T-helper 1 cell (primary cell): ENCODE results near the gene GPD1.

Experiments
- DNase-seq, 5 donors: peaks; one replicate each; pipeline ENCODE4 v3.0.0-alpha.2; 2012 to 2020
- total RNA-seq, 4 donors: gene quantifications; one replicate each; lab custom pipeline; 2026; lab: John Stamatoyannopoulos, UW

Gene GPD1
- total RNA-seq: 0.15 to 1.1 (median 0.53) reads per million in 4 donors

DNA sequence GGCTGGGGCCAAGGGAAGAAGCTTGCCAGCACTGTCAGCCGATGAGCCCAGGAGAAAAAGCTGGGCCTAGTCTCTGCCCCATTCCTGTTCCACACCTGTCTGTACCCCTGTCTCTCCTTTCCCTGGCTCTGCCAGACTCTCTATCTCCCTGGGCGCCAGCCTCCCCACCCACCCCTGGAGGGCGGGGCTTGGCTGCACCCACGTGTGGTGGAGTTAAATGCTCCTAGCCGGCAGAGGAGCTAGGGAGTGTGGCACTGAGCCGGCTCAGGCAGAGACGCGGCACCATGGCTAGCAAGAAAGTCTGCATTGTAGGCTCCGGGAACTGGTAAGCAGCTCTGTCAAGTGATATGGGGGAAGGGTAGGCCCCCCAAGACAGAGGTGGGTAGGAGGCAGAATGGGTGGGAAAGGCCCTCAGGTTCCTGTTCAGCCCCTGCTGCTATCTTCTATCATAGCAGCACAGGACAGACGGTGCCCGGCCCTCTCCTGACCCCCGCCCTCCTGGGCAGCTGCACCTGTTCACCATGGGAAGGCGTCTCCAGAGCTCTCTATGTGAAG lies at the start of gene GPD1:
GPD1 (plus strand) TSS at position 242 of the 555 bp plus-strand sequence; CDS start at position 285, 43 bp downstream.
- no peak for DNase-seq

DNA sequence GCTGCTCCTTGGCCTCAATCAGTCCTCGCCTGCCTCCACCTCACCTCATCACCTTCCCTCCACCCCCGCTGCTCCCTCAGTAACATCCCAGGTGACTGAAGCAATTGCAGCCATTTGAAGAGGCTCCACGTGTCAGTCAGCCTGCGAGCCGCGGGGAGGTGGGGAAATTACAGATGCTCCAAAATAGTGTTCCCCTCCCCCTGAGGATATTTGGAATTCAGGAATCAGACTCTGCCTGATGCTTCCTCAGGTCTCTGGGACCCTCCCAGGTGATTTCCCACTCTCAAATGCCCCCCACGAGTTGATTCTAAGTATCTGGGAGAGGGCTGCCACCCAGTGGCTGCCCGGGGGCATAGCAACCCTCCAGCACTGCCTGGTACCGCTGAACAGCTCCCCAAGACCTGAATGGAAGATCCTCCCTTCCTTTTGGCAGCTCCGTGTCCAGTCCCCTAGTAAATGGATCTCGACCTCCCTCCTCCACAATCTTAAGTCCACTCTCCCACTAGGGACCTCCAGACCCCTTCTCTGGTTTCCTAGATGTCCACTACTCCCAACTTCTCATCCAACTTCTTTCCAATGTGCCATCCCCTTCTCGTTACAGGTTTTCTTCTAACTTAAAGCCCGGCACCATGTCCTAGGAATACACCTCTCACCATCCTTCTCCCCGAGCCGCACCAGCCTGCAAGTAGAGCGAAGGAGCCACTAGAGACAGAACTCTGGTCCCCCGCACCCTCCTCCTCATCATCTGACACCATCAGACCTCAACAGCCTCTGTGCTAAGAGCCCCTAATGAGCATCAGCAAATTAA lies 47.8 kb upstream of the GPD1 start:
- DNase-seq: peak in 4 of 5 donors; percentile 26 to 56 (median 37)

DNA sequence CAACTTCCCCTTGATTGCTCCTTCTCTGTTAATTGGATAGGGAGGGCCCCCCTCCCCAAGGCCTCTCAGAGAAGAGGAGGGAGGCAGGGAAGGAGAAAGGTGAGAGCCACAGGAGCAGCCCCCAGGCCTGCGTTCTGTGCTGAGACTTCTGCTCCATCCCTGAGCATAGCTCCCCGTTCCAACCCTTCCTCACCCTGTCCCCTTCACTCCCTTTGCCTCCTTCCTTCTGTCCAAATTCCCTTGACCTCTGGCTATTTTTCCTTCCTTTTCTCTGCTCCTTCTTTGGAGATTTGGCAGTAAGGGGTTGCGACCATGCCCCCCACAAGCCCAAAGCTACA lies 47.2 kb upstream of the GPD1 start:
- DNase-seq: no peak

DNA sequence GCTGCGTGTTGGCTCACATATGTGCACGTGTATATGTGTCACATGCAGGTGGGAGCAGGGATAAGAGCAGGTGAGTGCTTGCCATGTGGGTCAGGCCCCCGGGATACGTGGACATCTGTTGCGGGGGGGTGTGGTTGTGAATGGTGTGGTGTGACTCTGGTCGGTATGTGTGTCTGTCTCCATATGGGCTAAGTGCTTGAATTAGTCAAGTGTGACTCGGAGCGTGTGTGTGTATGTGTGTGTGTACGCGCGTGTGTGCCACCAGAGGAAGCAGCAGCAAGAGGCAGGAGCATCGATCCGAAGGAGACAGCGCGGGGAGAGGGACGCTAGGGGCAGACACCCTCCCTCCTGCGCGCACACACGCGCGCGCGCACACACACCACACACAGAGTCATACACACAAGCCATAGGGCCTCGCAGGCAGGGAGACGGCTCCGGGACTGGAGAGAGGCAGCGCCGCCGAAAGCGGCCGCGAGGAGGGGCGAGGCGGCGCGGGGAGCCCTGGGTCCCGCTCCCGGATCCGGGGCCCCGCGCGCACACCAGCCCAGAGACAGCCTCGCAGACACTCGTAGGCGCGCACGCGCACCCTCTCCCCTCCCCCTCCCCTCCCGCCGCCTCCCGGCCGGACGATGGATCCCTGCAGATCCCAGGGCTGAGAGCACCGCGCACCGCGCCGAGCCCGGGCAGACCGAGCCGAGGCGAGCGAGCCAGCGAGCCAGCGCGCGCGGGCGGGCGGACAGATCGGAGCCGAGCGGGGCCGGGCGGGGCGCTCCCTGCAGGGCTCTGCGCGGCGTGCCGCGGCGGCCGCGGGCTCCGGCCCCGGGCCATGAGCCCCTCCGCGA lies 46.6 kb upstream of the GPD1 start, which contains the start of gene ASIC1:
ASIC1 (plus strand) TSS at position 597 of the 842 bp plus-strand sequence. CDS start 1,171 bp downstream, outside the sequence.
- DNase-seq: peak in 3 of 5 donors; percentile 15 to 50 (median 17)

DNA sequence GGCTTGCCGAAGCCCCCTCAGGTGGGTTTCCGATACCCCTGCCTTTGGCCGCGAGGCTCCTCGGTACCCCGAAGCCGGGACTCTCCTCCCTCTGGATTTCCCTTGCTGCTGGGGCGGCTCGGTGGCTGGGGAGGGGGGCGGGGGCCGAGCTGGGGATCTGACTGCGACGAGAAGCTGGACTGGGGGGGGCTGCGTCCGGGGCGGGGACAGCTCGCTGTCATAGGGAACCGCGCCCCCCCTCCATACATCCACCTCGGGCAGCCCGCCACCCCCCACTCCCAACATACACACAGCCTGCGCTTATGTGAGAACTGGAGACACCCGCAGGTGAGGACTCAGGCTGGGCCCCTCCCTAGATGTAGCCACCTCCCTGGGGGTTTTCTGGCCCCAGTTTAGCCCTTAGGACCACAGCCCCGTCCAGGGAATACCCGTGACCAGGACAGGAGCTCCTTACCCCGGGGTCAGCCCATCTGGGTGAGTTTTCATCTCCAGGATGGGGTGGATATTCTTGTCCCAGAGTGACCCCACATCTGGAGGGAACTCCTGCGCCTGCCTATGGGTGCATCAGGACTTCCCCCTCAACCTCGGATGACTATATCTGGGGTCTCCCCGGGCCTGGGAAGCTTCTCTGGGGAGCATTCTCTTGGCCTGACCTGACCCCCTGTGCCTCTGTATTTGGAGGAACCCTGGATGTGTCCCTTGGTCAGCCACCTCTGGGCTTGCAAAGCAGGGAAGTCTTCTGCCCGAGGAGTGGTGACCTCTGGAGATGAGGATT lies 45.7 kb upstream of the GPD1 start:
- no peak for DNase-seq

DNA sequence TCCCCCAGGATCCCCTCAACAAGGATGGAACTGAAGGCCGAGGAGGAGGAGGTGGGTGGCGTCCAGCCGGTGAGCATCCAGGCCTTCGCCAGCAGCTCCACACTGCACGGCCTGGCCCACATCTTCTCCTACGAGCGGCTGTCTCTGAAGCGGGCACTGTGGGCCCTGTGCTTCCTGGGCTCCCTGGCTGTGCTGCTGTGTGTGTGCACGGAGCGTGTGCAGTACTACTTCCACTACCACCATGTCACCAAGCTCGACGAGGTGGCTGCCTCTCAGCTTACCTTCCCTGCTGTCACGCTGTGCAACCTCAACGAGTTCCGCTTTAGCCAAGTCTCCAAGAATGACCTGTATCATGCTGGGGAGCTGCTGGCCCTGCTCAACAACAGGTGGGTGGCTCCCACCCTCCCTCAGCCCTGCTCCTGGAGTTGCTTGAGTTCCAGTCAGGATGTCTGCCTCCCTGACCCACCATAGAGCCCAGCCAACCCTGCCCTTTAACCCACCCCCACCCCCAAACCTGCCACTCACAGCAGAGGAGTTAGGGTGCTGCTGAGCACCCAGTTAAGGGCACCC lies 45.0 kb upstream of the GPD1 start:
- no peak for DNase-seq

DNA sequence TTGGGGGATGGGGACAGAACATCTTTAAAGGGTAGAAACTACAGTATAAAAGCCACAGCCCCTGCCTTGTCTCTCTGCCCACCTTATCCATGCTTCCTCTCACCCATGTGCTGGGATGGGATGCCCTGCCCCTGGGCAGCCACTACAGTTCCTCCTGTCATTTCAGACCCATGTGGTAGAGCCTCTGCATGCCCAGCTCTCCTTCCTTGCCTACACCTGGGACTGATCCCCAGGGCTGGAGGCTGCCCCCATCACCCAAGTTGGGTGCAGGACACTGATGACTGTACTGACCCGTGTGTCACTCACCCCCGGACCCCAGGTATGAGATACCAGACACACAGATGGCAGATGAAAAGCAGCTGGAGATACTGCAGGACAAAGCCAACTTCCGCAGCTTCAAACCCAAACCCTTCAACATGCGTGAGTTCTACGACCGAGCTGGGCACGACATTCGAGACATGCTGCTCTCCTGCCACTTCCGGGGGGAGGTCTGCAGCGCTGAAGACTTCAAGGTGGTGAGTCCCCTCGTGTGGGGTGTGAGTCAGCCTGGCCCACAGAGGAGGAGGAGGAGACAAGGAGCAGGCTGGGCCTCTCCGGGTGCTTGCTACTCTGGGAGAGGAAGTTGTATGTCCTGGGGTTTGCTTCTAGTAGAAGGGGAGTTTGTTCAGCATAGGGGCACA lies 44.2 kb upstream of the GPD1 start:
- DNase-seq: peak in 1 of 5 donors; percentile 56

DNA sequence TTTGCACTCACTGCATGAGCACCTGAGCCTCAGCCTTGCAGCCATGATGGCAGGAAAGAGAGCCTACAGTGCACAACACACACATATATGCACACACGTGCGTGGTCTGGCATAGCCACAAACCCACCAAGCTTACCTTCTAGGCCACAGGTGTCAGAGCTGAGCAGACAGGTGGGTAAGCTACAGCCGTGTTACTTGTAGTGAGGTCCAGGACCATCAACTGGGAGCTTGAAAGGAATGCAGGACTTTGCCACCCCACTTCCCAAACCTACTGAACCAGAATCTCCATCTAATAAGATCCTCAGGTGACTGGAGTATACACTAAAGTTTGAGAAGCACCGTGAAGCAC lies 43.7 kb upstream of the GPD1 start:
- DNase-seq: no peak

DNA sequence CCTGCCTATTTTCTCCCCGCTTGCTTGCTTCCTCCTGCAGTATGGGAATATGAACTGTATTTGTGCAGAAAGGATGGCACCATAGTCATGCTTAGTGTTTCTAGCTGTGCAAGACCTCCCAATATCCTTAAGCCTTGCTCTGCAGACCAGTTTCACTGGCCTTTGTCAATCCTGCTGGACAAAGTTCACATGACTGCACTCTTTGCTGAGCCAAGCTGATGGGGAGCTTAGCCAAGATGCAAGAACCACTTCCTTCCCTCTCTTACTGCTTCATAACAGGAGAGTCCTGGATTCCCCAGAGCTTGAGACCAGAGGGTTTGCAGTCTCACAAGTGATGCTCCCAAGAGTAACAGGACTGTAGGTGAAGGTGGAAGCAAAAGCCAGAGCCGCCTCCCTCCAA lies 42.6 kb upstream of the GPD1 start:
- no peak for DNase-seq

DNA sequence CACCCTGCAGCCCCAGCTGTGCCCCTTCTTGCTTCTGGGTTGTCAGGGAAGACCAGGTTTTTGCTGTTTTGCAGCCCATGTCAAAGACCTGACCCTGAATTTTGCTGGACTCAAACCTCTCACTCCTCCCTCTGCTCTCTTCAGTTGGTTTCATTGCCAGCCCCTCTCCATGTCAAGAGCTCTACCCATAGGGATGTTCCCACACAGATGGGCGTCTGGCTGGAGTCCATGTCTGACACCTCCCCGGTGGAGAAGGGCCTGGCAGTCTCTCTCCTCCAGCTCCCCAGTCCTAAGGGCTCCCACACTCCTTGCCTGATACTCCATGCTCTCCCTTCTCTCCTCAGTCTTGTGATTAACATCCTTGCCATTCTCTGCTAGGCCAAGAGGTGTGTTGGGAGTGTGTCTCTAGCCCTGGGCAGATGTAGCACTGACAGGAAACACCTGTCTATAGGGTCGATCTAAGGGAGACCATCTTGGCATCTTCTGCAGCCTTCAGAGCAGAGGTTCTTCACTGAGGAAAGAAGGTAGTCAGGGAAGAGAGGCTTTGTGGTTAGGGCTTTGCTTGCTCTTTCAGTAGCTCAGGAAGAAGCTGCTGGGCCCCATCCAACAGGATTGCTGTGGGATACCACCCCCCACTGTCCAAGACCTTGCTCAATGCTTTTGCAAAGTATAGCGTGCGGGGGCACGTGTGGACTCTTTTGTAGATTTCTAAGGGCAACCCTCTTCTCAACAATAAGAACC lies 41.7 kb upstream of the GPD1 start:
- no peak for DNase-seq

DNA sequence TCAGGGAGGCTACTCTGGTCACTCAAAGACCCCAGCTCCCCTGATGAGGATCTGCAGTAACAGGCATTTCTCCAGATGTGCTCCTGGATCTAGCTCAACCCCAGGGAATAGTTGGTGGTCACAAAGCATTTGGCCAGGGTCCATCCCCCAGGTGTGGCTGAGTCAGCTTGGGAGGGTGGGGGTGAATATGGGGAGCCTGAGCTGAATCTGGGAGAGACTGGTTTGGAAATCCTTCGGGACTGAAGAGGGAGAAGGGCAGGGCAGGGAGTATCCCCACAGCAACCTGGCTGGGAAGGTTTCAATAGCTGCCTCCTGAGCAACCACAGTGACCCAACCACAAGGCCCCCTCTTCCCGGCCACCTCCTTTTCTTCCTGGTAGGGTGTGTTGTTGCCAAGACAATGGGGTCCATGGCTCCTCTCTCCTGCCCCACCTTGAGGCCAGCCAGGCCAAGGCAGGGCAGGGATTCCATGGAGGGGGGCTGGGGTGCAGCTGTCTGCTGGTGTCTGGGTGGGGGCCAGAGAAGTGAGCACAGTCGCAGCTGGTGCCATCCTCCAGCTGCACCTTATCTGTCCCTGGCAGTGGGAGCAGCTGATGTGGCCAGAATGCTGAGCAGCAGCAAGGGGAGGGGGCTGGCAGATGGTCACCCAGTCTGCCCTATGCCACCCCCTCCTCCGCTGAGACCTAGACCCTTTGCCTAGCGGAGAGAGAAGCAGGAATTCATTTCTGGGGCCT lies 40.9 kb upstream of the GPD1 start:
- DNase-seq: no peak

DNA sequence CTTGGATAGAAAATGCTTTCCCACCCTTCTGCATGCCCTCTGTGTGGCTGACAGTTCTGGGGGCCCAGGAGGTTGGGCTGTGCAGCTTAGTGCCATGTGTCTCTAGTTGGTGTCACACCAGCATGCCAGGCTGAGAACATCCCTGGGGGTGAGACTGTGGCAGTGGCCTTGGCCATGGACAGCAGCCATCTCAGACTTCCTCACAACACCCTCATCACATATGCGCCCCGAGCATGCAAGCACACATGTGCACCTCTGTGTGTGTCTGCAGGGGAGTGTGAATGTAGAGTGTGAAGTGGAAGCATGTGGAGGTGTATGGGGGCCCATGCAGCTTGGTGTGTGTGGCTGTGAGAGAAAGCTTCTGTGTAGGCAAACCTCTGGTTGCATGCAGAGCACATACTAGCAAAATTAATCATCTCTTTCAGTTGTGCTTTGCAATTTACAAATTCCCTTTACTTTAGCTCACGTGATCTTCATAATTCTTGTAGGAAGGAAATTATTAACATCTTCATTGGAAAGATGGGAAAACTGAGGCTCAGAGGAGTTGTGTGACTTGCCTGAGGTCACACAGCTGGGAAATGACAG lies 38.0 kb upstream of the GPD1 start:
- no peak for DNase-seq

DNA sequence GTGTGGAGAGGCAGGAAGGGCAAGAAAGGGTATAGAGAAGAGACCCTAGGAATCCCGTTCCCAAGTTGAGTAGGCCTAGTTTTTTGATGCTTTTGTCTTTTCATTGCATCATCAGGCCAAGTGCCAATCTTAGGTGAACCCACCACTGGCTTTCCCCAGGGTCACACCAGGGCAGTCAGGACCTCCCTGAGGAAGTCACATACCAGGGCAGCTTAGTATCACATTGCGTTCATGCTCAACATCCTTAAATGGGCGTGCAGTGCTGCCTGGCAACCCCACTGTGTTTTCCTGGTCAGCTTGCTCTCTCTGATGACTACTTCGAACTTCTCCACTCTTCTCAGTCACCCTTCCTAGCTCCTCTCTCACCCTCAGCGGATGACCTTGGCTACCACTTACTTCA lies 37.4 kb upstream of the GPD1 start:
- no peak for DNase-seq

DNA sequence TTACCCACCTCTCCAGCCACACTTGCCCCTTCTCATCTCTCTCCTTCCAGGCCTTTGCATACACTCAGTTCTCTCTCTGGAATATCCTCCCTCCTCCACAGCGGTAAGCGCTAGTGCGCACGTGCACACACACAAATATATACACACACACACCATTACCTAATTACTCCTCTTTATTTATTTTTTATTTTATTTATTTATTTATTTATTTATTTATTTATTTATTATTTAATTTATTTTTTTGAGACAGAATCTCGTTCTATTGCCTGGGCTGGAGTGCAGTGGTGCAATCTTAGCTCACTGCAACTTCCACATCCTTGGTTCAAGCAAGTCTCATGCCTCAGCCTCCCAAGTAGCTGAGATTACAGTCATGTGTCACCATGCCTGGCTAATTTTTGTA lies 34.7 kb upstream of the GPD1 start:
- no peak for DNase-seq

DNA sequence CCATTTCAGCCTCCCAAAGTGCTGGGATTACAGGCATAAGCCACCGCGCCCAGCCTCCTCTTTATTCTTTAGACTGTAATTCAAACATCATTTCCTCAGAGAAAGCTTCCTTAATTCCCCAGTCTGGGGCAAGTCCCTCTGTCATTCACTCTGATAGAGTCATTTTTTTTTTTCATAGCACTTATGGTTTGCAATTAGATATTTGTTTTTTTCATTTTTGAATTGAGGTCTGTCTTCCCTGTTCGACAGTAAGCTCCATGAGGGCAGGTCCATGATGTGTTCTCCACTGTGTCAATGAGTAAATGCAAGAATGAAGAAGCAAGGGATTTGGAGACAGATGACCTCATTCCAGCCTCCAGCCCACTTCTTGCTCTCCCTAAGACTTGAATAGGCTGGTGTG lies 34.3 kb upstream of the GPD1 start:
- no peak for DNase-seq

DNA sequence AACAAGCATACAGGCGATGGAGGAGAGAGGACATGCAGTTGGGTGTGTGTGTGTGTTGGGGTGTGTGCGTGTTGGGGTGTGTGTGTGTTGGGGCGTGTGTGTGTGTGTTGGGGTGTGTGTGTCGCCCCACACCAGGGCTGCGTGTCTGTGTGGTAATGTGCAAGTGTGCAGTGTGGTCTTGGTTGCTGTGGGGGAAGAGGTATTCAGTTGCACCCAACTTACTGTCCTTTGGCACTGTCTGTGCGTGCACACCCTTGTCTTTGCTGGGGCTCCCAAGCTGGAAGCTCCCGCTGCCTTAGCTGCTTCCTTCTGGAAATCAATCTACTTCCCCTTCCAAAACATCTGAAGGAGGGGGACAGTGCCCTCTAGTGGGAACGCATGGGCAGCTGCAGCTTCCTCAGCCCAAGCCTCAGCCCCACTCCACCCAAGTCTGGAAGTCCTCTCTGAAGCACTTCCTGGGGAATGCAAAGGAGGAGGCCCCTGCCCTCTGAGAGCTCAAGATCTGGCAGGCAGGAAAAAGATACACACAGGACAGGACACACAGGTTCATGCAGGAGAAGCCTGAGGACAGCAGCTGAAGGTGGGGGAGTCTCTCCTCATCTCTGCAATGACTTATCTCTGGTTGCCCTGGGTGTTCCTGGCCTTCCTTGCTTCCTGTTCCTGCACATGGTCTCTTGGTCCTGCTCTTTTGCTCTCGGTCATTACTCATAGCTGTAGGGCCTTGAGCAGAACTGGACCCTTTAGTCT lies 33.3 kb upstream of the GPD1 start:
- peak; percentile 32 to 60 (median 44) for DNase-seq

DNA sequence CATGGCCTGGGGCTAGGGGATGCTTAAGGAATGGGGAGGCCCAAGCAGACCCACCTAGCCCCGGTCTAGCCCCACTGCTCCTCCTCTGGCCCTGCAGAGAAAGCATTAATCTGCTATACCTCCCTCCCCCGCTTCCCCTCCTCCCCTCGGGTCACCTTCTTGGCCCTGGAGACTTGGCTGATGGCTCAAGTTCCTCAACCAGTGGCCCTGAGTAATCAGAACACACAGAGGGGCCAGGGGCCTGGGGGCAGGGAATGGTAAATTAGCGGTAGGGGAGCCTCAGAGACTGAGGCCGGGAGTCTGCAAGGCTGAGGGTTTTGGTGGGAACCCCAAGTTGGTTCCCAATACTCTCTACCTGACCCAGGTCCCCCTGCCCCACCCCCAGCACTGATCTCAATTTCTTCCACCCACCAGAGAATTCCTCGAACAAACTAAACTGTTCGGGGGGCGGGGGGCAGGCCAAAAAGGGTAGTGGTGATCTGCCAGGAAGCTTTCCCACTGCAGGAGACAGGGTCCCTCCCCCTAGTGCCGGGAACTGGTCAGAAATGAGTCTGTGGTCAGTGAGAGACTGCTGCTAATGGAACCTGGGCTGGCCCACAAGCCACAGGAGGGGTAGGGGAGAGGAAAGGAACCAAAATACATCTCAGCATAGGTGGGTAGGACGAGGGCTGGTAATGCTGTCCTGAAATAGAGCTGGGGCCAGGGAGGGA lies 31.5 kb upstream of the GPD1 start:
- DNase-seq: no peak

DNA sequence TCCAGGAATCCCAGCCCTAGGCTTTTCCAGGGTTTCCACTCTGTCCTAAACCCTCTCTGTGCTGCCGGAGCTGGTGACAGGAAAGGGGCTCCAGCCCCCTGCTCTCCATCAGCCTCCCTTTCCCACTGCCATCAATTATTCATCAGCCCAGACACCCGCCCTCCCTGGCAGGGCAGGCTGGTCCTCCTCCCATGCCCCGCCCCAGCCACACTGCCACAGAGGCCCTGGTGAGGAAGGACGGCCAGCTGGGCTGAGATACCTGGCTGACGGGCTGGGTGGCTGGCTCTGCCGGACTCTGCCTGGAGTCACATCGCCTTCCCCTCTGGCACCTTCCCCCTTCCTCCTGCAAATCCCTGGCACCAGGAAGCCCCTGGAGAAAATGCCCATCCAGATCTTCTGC lies 30.6 kb upstream of the GPD1 start:
- no peak for DNase-seq

DNA sequence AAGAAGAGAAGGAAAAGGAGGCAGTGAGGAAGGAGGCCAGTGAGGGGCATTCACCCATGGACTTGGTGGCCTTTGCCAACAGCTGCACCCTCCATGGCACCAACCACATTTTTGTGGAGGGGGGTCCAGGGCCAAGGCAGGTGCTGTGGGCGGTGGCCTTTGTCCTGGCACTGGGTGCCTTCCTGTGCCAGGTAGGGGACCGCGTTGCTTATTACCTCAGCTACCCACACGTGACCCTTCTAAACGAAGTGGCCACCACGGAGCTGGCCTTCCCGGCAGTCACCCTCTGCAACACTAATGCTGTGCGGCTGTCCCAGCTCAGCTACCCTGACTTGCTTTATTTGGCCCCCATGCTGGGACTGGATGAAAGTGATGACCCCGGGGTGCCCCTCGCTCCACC lies 30.1 kb upstream of the GPD1 start:
- DNase-seq: no peak
